Mesothelial cell of epicardium (in vitro differentiated cells): ENCODE measurements around the gene KIAA1755. TPM values are rescaled to one million over a fixed set of nuclear protein-coding genes. Genes with fewer than 3 reads are reported as not detected.

Experiments
- DNase-seq, 2 experiments: peaks; one replicate each; pipeline ENCODE4 v3.0.0; 2021; ENCODE audit warnings: low spot score in 2 of 2; ENCODE audit not compliant: unreplicated experiment in 2 of 2
- H3K27ac Mint-ChIP-seq: 2 replicates; pipeline ENCODE4 v1.8.0; 2021; ENCODE audit warnings: mixed read lengths
- H3K27me3 Mint-ChIP-seq: 2 replicates; pipeline ENCODE4 v1.8.0; 2021; ENCODE audit warnings: low read depth, mixed read lengths
- H3K36me3 Mint-ChIP-seq: 2 replicates; pipeline ENCODE4 v1.8.0; 2021; ENCODE audit warnings: mixed read lengths
- H3K4me1 Mint-ChIP-seq: 2 replicates; pipeline ENCODE4 v1.8.0; 2021; ENCODE audit warnings: mixed read lengths
- H3K4me3 Mint-ChIP-seq: 2 replicates; pipeline ENCODE4 v1.8.0; 2021; ENCODE audit warnings: mild to moderate bottlenecking, moderate library complexity, mixed read lengths
- H3K9me3 Mint-ChIP-seq: 2 replicates; pipeline ENCODE4 v1.8.0; 2021; ENCODE audit warnings: mixed read lengths
- total RNA-seq: library from RNA; stranded (reverse); gene quantifications from 3 replicates; pipeline ENCODE4 v1.2.1, GENCODE V29; 2021
- TF ChIP-seq, protein P1 (sequence below): fragments of 200-600 bp; sonication (generic); IDR thresholded peaks from one replicate; pipeline ENCODE4 v1.5.0; 2021; ENCODE audit warnings: antibody characterized with exemption; ENCODE audit not compliant: unreplicated experiment

The KIAA1755 gene
- total RNA-seq, 1 donor from 2014 or later, result 4.4 TPM

DNA sequence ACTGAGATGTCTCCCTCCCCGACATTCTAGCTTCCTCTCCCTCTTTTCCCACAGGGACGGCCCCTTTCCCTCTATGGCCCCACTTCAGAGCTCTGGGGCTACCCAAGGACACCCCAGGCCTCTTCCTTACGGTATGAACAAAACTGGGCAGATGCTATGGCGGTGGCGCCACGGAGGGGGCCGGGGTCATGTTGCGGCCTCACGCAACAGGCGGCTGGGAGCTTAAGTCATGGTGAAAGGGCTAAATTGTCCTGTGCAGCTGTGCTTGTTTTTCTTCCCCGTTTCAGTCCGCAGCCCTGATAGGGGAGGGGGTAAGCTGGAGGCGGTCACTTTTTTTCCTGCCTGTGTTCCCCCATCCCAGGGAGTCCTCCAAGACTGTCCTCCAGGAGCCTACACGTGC, 17.6 kb upstream of the KIAA1755 start:
- H3K4me3 Mint-ChIP-seq, result no peak overlapping the region

DNA sequence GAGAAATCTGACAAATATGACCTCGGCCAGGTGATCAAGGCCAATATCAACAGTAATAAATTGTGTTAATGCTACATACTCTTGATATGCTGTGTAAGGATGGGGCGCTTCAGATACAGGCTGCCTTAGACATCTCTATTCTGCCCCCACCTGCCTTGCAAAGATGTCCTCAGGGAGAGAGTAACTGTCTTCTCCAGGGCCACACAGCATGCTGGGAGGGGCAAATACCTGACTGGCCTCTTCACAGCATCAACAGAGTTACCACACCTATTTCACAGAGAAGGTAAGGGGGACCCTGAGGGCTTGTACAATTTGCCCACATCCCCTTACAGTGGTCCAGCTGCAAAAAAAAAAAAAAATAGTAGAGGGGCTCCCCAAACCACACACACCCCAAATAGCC, 17.2 kb upstream of the KIAA1755 start:
- TF ChIP-seq, protein P1, sequence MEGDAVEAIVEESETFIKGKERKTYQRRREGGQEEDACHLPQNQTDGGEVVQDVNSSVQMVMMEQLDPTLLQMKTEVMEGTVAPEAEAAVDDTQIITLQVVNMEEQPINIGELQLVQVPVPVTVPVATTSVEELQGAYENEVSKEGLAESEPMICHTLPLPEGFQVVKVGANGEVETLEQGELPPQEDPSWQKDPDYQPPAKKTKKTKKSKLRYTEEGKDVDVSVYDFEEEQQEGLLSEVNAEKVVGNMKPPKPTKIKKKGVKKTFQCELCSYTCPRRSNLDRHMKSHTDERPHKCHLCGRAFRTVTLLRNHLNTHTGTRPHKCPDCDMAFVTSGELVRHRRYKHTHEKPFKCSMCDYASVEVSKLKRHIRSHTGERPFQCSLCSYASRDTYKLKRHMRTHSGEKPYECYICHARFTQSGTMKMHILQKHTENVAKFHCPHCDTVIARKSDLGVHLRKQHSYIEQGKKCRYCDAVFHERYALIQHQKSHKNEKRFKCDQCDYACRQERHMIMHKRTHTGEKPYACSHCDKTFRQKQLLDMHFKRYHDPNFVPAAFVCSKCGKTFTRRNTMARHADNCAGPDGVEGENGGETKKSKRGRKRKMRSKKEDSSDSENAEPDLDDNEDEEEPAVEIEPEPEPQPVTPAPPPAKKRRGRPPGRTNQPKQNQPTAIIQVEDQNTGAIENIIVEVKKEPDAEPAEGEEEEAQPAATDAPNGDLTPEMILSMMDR, result no peak
- Mint-ChIP-seq H3K4me3 (no peak overlapping the region), H3K27me3 (no peaks in the 10 kb centered on the region), H3K9me3 (peaks cover 11% of the 10 kb centered on the region), H3K36me3 (no peaks in the 10 kb centered on the region), H3K4me1 (no peaks in the 10 kb centered on the region), H3K27ac (no peak overlapping the region)
- no peak for DNase-seq

More for the DNA sequence above, 17.6 kb upstream of the KIAA1755 start:
- Mint-ChIP-seq H3K36me3 (no peaks in the 10 kb centered on the region), H3K4me1 (no peaks in the 10 kb centered on the region), H3K27me3 (no peaks in the 10 kb centered on the region), H3K27ac (no peak overlapping the region), H3K9me3 (peaks cover 11% of the 10 kb centered on the region)
- TF ChIP-seq, protein P1, result no peak
- DNase-seq, result no peak

DNA sequence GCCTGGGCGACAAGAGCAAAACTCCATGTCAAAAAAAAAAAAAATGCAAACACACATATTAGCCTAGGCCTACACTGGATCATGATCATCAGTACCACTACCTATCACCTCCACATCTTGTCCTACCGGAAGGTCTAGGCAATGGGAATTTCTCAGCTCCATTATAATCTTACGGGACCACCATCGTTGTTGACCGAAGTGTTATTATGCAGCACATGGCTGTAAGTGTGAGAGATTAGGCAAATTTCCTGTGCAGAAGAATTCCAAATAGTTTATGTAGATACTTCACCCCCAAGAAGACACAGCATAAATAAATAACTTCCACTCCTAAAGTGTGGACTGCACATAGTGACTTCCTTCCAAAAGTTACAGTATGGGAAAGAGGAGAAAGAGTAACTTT, 16.8 kb upstream of the KIAA1755 start:
- H3K9me3 Mint-ChIP-seq, result peaks cover 11% of the 10 kb centered on the region
- no peaks in the 10 kb centered on the region for H3K36me3 Mint-ChIP-seq
- no peaks in the 10 kb centered on the region for H3K27me3 Mint-ChIP-seq
- TF ChIP-seq, protein P1, result no peak
- no peak overlapping the region for H3K27ac Mint-ChIP-seq
- no peak overlapping the region for H3K4me3 Mint-ChIP-seq
- no peaks in the 10 kb centered on the region for H3K4me1 Mint-ChIP-seq
- DNase-seq, result no peak

DNA sequence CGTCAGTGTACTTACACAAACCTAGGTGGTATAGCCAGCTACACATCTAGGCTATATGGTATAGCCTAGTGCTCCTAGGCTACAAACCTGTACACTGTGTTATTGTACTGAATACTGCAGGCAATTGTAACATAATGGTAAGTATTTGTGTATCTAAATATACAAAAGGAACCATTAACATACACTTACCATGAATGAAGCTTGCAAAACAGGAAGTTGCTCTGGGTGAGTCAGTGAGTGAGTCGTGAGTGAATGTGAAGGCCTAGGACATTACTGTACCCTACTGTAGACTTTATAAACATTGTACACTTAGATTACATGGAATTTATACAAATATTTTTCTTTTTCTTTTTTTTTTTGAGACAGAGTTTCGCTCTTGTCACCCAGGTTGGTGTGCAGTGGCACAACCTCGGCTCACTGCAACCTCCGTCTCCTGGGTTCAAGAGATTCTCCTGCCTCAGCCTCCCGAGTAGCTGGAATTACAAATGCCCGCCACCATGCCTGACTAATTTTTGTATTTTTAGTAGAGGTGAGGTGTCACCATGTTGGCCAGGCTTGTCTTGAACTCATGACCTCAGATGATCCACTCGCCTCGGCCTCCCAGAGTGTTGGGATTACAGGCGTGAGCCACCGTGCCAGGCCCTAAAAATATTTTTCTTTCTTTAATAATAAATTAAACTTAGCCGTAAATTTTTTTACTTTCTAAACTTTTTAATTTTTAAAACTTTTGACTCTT, 15.4 kb upstream of the KIAA1755 start:
- H3K27ac Mint-ChIP-seq, result no peak overlapping the region
- no peaks in the 10 kb centered on the region for H3K27me3 Mint-ChIP-seq
- H3K4me1 Mint-ChIP-seq, result no peaks in the 10 kb centered on the region
- TF ChIP-seq, protein P1, result no peak
- DNase-seq, result no peak
- H3K36me3 Mint-ChIP-seq, result no peaks in the 10 kb centered on the region
- H3K4me3 Mint-ChIP-seq, result no peak overlapping the region
- peaks cover 6% of the 10 kb centered on the region for H3K9me3 Mint-ChIP-seq

DNA sequence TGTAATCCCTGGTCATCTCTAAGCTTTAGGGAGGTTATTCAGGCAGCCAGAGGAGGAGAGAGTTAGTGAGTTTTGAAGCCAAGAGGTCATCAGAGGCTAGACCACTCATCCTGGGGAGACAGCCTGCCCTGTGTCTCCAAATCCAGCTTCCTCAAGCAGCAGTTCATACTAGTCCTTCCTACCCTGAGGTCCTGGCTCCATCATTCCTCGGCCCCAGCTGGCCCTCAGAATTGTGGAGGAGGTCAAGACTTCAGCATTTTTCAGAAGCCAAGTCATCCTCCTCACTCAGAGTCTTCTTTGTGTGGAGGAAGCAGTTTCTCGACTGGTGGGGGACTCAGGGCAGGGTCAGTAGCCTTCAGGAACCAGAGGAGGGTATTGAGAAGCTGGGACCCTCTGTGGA, 12.4 kb upstream of the KIAA1755 start:
- Mint-ChIP-seq H3K36me3 (no peaks in the 10 kb centered on the region), H3K9me3 (peaks cover 6% of the 10 kb centered on the region), H3K27me3 (peaks cover 17% of the 10 kb centered on the region), H3K4me1 (no peaks in the 10 kb centered on the region), H3K27ac (no peak overlapping the region), H3K4me3 (no peak overlapping the region)
- DNase-seq, result no peak
- TF ChIP-seq, protein P1, result no peak

DNA sequence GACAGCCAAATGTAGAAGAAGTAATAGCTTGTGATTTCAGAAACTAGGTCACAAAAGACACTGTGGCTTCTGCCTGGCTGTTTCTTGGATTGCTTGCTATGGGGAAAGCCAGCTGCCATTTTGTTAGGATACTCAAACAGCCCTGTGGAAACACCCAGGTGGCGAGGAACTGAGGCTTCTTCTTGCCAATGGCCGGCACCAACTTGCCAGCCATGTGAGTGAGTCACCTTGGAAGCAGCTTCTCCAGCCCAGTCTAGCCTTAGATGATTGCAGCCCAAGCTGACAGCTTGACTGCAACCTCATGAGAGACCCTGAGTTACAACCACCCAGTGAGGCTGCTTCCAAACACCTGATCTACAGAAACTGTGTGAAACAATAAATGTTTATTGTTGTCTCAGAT, 11.9 kb upstream of the KIAA1755 start:
- Mint-ChIP-seq H3K4me1 (no peaks in the 10 kb centered on the region), H3K4me3 (no peak overlapping the region), H3K9me3 (peaks cover 6% of the 10 kb centered on the region), H3K27ac (no peak overlapping the region), H3K36me3 (no peaks in the 10 kb centered on the region), H3K27me3 (peaks cover 23% of the 10 kb centered on the region)
- TF ChIP-seq, protein P1, result no peak
- DNase-seq, result no peak
